Liver (tissue), 3 donors: Measurements from ENCODE around the gene SERPINA9.

ENCODE experiments used
- HNF4A ChIP-seq, 2 donors: conservative IDR thresholded peaks; 2 replicates each; pipeline ENCODE4 v1.6.1; 2016; ENCODE audit warnings: antibody characterized with exemption in 2 of 2, mild to moderate bottlenecking in 2 of 2
- JUND ChIP-seq, 2 donors: IDR thresholded peaks; 2 replicates each; pipeline ENCODE4 v1.6.1; 2016; ENCODE audit warnings: antibody characterized with exemption in 2 of 2
- TAF1 ChIP-seq: conservative IDR thresholded peaks from 2 replicates; pipeline ENCODE4 v1.6.1; 2016; ENCODE audit warnings: antibody characterized with exemption, mild to moderate bottlenecking
- TF ChIP-seq, protein P1 (sequence below): fragments of 150-350 bp; IDR thresholded peaks from 2 replicates; pipeline ENCODE4 v1.5.1; 2017; ENCODE audit warnings: improper control_type of control experiment, low read depth, low read length; ENCODE audit not compliant: missing input control
- TF ChIP-seq, protein P2 (sequence below): IDR thresholded peaks from 2 replicates; pipeline ENCODE4 v1.6.1; 2016; ENCODE audit warnings: antibody characterized with exemption
- donor health status: healthy.
- donor health status: healthy.

DNA sequence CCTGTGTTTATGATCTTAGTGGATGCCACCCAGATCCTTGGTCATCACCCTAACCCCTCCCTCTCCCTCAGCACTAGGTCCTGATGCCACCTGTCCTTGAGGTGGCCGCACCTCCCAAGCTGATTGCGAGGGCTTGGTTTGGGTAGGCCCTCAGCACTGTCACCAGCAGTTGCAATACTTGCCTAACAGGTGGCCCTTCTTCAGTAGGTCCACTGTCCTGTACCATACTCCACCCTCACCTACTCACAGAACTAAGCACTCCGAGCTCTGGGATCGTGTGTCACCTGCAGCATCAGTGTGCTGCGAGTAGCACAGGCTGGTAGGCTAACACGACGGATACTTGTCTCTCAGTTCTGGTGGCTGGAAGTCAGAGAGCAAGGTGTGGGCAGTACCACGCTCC lies 47.3 kb upstream of the SERPINA9 start:
- TF ChIP-seq, protein P1, sequence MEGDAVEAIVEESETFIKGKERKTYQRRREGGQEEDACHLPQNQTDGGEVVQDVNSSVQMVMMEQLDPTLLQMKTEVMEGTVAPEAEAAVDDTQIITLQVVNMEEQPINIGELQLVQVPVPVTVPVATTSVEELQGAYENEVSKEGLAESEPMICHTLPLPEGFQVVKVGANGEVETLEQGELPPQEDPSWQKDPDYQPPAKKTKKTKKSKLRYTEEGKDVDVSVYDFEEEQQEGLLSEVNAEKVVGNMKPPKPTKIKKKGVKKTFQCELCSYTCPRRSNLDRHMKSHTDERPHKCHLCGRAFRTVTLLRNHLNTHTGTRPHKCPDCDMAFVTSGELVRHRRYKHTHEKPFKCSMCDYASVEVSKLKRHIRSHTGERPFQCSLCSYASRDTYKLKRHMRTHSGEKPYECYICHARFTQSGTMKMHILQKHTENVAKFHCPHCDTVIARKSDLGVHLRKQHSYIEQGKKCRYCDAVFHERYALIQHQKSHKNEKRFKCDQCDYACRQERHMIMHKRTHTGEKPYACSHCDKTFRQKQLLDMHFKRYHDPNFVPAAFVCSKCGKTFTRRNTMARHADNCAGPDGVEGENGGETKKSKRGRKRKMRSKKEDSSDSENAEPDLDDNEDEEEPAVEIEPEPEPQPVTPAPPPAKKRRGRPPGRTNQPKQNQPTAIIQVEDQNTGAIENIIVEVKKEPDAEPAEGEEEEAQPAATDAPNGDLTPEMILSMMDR, result no peak
- TF ChIP-seq, protein P2, sequence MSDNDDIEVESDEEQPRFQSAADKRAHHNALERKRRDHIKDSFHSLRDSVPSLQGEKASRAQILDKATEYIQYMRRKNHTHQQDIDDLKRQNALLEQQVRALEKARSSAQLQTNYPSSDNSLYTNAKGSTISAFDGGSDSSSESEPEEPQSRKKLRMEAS, result no peak
- TF ChIP-seq TAF1, result no peak
- TF ChIP-seq JUND (IDR thresholded peaks at IDR 0.05), result no peak
- no peak for TF ChIP-seq HNF4A (conservative IDR thresholded peaks at IDR 0.05)
